Measurements from ENCODE around the gene OPN5.

The OPN5 gene

GRCh38 chr6:47862731-47863130 is 80.9 kb downstream of the OPN5 start:
- DNase-seq (ENCODE audit: low read depth): no peak

DNA sequence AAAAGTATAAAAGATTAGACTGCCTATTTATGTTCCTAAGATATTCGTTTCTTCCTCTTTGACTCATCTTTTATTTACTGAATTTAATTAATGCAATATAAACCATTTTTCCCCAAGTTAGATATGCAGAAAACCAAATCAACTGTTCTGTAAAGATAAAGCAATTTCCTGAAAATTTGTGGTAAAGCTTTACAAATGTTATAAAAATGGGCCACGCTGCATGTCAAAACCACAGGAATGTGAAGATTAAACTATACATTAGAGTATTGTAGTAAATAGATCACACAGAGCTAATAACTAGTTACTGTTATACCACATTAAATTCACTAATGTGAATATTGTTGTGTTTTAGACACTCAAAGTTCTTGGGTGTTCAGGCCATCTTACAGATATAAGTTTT is 83.4 kb downstream of the OPN5 start:
- no peak for DNase-seq (ENCODE audit: low read depth)

DNA sequence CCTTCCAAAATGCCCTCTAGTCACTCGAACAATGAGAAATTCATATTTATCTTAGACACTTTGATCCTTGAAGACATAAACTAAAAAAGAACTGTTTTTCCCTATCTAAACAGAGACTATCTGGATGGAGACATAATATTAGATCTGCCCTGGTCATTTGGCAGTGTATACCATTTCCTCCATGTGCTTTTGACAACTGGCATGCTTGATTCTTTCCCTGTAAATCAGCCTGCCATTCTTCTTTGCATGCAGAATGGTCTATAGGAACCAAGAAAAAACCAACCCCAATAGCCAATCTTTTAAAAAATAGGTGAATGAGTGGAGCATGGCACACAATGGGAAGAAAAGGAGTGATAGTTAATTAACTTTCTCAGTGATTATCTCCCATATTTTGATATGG is 93.8 kb downstream of the OPN5 start:
- DNase-seq (ENCODE audit: low read depth): no peak
